ENCODE measurements around the gene CDON.

Gene CDON

DNA sequence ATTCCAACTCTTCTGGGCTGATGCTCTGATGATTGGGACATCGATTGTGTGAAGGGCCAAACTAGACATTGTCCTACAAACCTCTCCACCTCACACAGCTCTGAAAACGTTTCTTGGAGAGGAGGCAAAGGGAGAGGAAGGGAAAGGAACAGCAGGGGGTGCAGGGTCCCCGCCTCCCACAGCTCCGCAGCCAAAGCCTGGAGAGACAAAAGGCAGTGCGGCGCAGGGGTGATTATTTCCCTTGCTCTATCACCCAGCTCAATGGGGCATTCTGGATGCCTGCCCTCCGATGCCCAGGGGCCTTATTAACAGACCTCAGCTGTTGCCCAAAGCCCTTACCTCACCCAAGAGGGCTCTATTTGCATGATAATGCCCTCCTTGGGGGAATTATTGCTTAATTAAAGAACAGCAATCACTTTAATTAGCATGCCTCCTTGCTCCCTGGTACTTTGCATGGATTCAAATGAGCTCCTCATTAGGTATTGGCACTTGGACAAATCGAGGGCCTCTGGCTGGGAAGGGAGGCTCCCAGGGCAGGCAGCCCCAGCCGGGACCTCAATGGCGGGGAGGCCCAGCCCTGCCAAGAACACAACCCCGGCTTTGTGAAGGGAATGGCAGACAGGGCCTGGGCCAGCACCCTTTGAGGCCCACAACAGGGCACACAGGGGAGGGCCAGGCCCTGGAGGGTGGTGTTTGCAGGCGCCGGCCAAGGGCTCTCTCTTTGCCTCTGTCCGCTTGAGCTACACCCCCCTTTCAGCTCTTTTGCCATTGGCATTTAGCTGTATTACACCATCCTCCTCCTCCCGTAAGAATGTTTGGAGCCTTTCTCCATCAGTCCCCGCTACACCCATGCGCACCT, 19.8 kb upstream of the CDON start:
- no peak for DNase-seq (ENCODE audit: low read depth)

- no peak for DNase-seq (ENCODE audit: low read depth)
These were observed 19.2 kb upstream of the CDON start for GRCh38 chr11:126081915-126082250.

DNA sequence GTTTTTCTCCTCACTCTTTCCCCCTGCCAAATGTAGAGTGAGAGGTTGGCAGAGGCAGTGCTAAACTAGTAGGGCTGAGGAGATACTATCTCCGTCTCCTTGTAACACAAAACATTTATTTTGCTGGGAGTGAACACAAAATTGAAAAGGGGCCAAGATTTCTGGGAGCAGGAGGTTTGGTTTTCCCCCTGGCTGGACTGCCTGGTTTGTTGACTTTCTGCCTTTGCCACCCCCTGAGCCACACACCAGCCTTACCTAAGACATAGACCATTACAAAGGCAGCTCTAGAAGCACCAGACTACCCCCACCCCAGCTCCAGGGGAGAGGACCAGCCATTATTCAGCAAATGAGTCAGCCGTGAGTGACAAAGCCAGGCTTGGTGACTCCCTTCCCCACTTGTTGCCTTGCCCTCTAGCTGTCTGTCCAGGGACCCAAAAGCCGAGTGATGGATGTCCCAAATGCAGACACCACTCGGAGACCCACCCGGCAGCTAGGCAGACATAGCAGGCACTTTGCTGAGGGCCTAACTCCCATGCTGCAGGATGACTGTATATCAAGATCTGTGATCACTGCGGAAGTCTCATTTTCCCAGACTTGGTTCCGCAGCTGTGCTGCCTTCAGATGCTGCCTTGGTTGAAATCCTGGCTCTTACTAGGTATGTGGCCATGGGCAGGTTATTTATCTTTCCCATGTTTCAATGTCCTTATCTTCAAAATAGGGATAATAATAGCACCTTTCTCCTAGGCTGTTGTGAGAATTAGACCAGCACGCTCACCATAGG, 17.7 kb upstream of the CDON start:
- DNase-seq (ENCODE audit: low read depth): no peak

GRCh38 chr11:126079621-126080124, 17.0 kb upstream of the CDON start:
- DNase-seq (ENCODE audit: low read depth): no peak

DNA sequence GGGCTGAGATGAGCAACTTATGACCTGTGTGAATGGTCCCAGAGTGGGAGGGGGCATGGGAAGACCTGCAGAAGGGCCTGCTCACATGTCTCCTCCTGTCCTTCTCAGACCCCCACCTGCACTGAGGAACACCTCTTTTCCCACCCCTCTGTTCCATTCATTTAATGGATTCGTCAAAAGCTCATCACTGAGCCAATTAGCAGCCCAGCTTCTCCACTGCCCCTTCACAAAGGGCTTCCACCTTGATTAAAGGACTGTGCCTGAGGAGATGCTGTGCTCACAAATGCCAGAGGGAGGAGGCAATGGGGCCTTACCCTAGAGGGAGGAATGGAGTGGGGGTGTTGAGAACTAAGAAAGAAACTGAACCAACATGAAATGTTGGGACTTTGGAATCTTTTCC, 14.0 kb upstream of the CDON start:
- DNase-seq (ENCODE audit: low read depth): no peak

DNA sequence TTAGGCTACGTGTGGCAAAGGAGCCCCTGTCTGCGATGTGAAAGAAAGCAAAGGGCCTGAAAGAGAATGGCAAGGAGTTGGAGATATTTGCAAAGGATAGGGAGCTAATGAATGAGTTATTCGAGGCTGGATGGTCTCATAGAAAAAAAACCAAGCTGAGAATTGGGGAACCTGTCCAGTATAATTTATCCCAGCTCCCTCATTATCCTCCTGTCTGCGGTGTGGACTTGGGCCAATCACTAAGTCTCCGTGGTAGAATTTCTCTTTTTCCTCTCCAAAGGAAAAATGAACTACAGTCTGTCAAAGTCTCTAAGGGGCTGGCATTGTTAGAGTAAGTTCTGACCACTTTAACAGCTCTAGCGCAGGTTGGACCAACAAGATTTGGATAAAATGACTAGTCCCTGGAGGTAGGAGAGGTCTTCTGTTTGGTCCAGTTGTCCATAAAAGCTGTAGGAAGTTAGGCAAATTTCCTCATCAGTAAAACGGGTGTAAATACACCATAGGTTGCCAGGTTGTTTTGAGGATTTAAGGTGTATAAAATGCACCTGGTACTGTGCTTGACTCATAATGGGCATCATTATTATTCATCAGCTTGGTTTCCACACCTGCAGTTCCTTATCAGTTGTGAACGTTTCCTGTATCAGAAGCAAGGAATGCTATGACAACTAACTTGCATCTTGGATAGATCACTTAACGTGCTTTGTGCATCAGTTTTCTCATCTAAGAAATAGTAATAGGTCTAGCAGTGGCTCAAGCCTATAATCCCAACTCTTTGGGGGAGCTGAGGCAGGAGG, 10.3 kb upstream of the CDON start:
- DNase-seq (ENCODE audit: low read depth): no peak

DNA sequence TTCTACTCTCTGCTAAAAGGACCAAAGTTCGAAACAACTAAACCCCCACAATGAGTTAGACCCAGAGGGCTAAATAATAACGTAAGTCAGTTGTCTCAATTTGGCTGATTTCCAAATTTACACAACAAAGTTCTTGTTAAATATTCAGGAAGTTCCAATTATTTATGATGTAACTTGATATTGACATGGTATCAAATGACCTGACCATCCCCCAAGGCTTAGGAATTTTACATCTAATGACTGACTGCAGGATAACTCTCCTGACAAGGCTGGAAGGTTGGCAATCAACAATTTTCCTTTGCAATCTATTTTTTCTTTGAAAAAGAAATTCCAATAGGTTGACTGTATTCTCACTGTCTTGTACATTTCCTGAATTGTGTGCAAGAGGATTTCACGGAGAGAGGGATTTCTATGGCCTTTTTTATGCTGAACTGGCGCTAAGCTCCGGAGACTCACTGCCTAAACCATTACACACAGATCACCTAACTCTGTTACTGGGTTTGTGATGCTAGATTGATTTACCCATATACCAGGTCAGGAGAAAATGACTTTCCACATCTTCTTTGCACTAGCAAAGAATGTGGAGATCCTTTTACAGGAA, 9.6 kb upstream of the CDON start:
- DNase-seq (ENCODE audit: low read depth): no peak

- DNase-seq (ENCODE audit: low read depth): no peak
These were observed 814 bp upstream of the CDON start for GRCh38 chr11:126063507-126063852.

- DNase-seq (ENCODE audit: low read depth): peak; percentile 6
These were observed 673 bp downstream of the CDON start for GRCh38 chr11:126061707-126062678.

GRCh38 chr11:126060757-126061171, 1.9 kb downstream of the CDON start:
- no peak for DNase-seq (ENCODE audit: low read depth)

GRCh38 chr11:126059238-126059781, 3.4 kb downstream of the CDON start:
- no peak for DNase-seq (ENCODE audit: low read depth)

DNA sequence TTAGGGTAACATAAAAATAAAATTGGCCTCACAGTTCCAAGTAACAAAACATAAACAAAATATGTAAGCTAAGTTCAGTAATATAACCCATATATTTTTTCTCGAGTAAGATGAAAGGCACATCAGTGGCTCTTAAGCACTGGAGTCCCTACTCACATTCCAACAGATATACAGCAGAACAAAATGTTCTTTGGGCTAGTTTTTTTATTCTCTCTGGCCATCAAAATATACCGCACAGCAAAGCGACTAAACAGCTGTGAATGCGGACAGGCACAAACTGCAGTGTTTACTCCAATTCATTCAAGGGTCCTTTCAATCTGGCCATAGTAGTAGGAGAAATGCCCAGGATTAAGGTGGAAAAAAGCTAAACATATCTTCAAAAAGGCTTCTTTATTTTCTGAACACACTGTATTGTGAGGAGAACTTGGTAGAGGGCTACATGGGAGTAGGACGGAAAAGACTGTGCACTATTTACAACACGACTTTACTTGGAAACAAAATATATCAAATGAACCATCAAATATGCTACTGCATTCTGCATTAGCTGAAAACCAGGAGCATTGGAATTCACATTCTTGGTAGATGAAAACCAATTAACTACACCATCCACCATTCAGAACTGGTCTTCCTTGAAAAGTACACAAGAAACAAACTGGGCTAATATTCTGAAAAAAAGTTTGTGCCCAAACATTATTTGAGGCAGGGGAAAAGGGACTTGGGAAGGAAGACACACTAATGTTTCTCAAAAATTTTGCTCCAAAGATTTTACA, 4.4 kb downstream of the CDON start:
- DNase-seq (ENCODE audit: low read depth): no peak

DNA sequence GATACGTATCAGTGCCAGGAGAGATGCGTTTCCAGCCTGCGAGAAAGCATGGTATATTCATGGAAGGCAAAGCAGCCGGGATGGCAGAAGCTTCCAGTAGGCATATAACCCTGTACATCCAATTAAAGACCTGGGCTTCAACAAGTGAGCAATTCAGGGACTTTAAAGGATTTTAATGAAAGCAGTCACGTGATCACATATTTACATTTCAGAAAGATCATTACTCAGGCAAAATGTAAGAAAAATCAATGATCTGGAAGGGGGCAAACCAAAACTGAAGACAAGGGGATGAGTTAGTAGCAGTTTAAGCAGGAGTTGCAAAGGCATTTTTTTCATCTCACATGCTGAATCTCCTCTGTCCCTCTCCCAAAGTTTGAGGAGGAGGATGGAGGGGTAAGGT, 7.8 kb downstream of the CDON start:
- no peak for DNase-seq (ENCODE audit: low read depth)

GRCh38 chr11:126054408-126054807, 8.3 kb downstream of the CDON start:
- DNase-seq (ENCODE audit: low read depth): no peak

- DNase-seq (ENCODE audit: low read depth): no peak
These were observed 9.0 kb downstream of the CDON start for GRCh38 chr11:126053415-126054286.

DNA sequence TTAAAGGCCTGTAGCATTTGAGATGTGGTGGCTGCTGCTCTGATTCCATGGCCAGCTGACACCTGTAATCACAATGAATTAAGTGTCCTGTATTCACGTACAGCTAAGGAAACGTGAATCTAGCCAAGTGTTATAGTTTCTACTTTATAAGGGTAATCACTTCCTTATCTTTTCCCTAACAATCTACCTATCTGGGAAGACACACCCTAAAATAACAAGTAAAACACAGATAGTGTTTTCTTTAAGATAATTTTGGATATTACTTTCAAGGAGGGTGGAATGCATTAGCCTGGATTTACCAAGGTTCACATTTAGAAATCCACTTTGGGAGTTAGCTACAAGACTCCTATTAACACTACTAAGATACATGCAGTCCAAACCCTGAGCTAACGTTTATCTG, 11.5 kb downstream of the CDON start:
- DNase-seq (ENCODE audit: low read depth): no peak

DNA sequence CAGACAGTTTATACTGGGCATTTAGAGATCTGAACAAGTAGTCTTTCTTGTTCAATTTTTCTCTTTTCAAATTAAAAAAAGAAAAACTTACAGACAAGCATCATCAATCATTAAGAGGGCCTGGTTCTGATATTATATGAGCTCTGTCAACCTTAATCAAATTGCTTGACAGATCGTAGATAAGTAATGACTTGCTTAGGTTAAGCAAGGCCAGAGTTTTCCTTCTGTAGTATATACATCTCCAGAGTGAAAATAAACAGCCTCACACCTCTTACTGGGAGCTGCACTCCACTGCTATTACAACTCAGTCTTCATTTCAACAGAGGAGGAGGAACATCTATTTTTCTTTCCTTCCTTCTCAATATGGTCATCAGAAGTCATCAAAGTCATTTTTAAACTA, 13.5 kb downstream of the CDON start:
- no peak for DNase-seq (ENCODE audit: low read depth)

DNA sequence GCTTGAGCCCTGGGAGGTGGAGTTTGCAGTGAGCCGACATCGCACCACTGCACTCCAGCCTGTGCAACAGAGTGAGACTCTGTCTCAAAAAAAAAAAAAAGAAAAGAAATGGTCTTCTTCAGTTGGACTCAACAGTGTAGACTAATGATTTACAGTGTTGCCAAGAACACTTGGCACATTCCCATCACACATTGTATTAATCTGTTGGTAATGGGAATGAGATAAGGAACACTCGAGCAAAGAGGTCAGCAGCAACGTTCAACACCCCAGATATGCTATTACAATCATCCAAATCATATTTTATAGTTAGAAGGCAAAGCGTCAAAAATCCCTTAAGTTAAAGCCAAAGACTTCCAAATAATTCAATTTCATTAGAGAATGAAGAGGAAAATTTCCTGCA, 14.5 kb downstream of the CDON start:
- DNase-seq (ENCODE audit: low read depth): no peak

Measured in stimulated activated CD8-positive, alpha-beta memory T cell treated with anti-CD3 and anti-CD28 coated beads, Interleukin-12 subunit alpha, Interleukin-12 subunit beta, amount 100 ng/mL, for 4 hours (primary cell).